KMS-11 (cell line): Measurements from ENCODE around the gene GSTT4.

Experiments
- H2AFZ ChIP-seq: fragments of 200-600 bp; sonication (generic); 2 replicates; pipeline ENCODE4 v1.6.1; 2016; ENCODE audit warnings: antibody characterized with exemption, mixed run types, low read depth
- H3K27ac ChIP-seq: fragments of 200-600 bp; sonication (generic); 2 replicates; pipeline ENCODE4 v1.6.1; 2016; ENCODE audit warnings: mild to moderate bottlenecking, mixed run types
- H3K27me3 ChIP-seq: fragments of 200-600 bp; sonication (generic); 2 replicates; pipeline ENCODE4 v1.6.1; 2017; ENCODE audit warnings: mild to moderate bottlenecking, low read depth, mixed run types, moderate library complexity; ENCODE audit not compliant: insufficient read depth
- H3K36me3 ChIP-seq: fragments of 200-600 bp; sonication (generic); 2 replicates; pipeline ENCODE4 v1.6.1; 2017; ENCODE audit warnings: mild to moderate bottlenecking, mixed run types; ENCODE audit not compliant: insufficient read depth
- H3K4me1 ChIP-seq: fragments of 200-600 bp; sonication (generic); 2 replicates; pipeline ENCODE4 v1.6.1; 2016; ENCODE audit warnings: mild to moderate bottlenecking, low read depth, mixed run types; ENCODE audit not compliant: poor library complexity, severe bottlenecking
- H3K4me2 ChIP-seq: fragments of 200-600 bp; sonication (generic); 2 replicates; pipeline ENCODE4 v1.7.0; 2016; ENCODE audit warnings: mild to moderate bottlenecking, mixed run types
- H3K4me3 ChIP-seq: fragments of 200-600 bp; sonication (generic); IDR thresholded peaks from 2 replicates; pipeline ENCODE4 v1.6.1; 2017; ENCODE audit warnings: low read depth, low read length, mixed read lengths; ENCODE audit not compliant: insufficient read depth
- H3K79me2 ChIP-seq: fragments of 200-600 bp; sonication (generic); 2 replicates; pipeline ENCODE4 v1.6.1; 2016; ENCODE audit warnings: low read depth, mixed run types; ENCODE audit not compliant: insufficient read depth
- H3K9ac ChIP-seq: fragments of 200-600 bp; sonication (generic); 2 replicates; pipeline ENCODE4 v1.6.1; 2016; ENCODE audit warnings: mild to moderate bottlenecking, mixed run types
- H4K20me1 ChIP-seq: fragments of 200-600 bp; sonication (generic); 2 replicates; pipeline ENCODE4 v1.6.1; 2016; ENCODE audit warnings: mild to moderate bottlenecking, mixed run types; ENCODE audit not compliant: insufficient read depth
- CTCF ChIP-seq: fragments of 200-600 bp; sonication (generic); conservative IDR thresholded peaks from 2 replicates; pipeline ENCODE4 v1.6.1; 2017; ENCODE audit warnings: low read depth, mild to moderate bottlenecking, antibody characterized with exemption, low read length, moderate library complexity, mixed read lengths

GSTT4 gene

GRCh38 chr22:24026056-24026455 lies 20.8 kb upstream of the GSTT4 start:
- no peaks in the 10 kb centered on the region for H3K27me3 ChIP-seq
- H2AFZ ChIP-seq, result no peak overlapping the region
- no peak overlapping the region for H3K27ac ChIP-seq
- H3K79me2 ChIP-seq, result peaks cover 29% of the 10 kb centered on the region; the same call in 1 of the 2 replicates
- TF ChIP-seq CTCF, result no peak
- H3K4me3 ChIP-seq, result no peak overlapping the region
- H4K20me1 ChIP-seq, result no peaks in the 10 kb centered on the region
- 0 out of 2 replicates have a peak, but pooled peaks cover 4% of the 10 kb centered on the region for H3K36me3 ChIP-seq
- peaks cover 14% of the 10 kb centered on the region for H3K4me1 ChIP-seq
- no peak overlapping the region for H3K9ac ChIP-seq
- no peak overlapping the region for H3K4me2 ChIP-seq

GRCh38 chr22:24025475-24025874 lies 20.2 kb upstream of the GSTT4 start:
- 0 out of 2 replicates have a peak, but pooled peaks cover 4% of the 10 kb centered on the region for H3K36me3 ChIP-seq
- no peaks in the 10 kb centered on the region for H4K20me1 ChIP-seq
- H3K4me2 ChIP-seq, result no peak overlapping the region
- H2AFZ ChIP-seq, result no peak overlapping the region
- H3K4me1 ChIP-seq, result peaks cover 13% of the 10 kb centered on the region
- no peak overlapping the region for H3K9ac ChIP-seq
- H3K79me2 ChIP-seq, result peaks cover 29% of the 10 kb centered on the region; the same call in 1 of the 2 replicates
- TF ChIP-seq CTCF, result no peak
- no peak overlapping the region for H3K27ac ChIP-seq
- no peak overlapping the region for H3K4me3 ChIP-seq
- H3K27me3 ChIP-seq, result no peaks in the 10 kb centered on the region

GRCh38 chr22:24024354-24024753 lies 19.1 kb upstream of the GSTT4 start:
- H3K4me2 ChIP-seq, result no peak overlapping the region
- no peaks in the 10 kb centered on the region for H4K20me1 ChIP-seq
- TF ChIP-seq CTCF, result no peak
- no peak overlapping the region for H3K9ac ChIP-seq
- H3K4me3 ChIP-seq, result no peak overlapping the region
- 0 out of 2 replicates have a peak, but pooled peaks cover 4% of the 10 kb centered on the region for H3K36me3 ChIP-seq
- H2AFZ ChIP-seq, result no peak overlapping the region
- peaks cover 28% of the 10 kb centered on the region; the same call in 1 of the 2 replicates for H3K79me2 ChIP-seq
- no peak overlapping the region for H3K27ac ChIP-seq
- no peaks in the 10 kb centered on the region for H3K27me3 ChIP-seq
- peaks cover 10% of the 10 kb centered on the region for H3K4me1 ChIP-seq

GRCh38 chr22:24023204-24023789 lies 18.0 kb upstream of the GSTT4 start:
- no peak for TF ChIP-seq CTCF
- no peak overlapping the region for H3K4me3 ChIP-seq
- no peak overlapping the region for H3K9ac ChIP-seq

More at GRCh38 chr22:24023204-24023789, 18.0 kb upstream of the GSTT4 start:
- no peaks in the 10 kb centered on the region for H3K27me3 ChIP-seq
- no peak overlapping the region for H3K4me2 ChIP-seq
- no peaks in the 10 kb centered on the region for H4K20me1 ChIP-seq
- H2AFZ ChIP-seq, result no peak overlapping the region
- peaks cover 10% of the 10 kb centered on the region for H3K4me1 ChIP-seq
- no peak overlapping the region for H3K27ac ChIP-seq
- H3K79me2 ChIP-seq, result peaks cover 26% of the 10 kb centered on the region; the same call in 1 of the 2 replicates
- H3K36me3 ChIP-seq, result 0 out of 2 replicates have a peak, but pooled peaks cover 4% of the 10 kb centered on the region
